Ovary (tissue), 3 donors: ENCODE measurements around the gene AKT3.
"Not testable (repeated sequence)": the region's sequence is repeated elsewhere in the genome, so short reads cannot be mapped to it uniquely, and the experiment has no call there.

Experiments
- CTCF ChIP-seq, 3 donors: fragments of 450-650 bp in 2 of 3; fragments of 200-600 bp in 1 of 3; IDR thresholded peaks; one replicate each; pipeline versions ENCODE4 v1.5.1 to v1.8.0; 2016 to 2022; ENCODE audit warnings: antibody characterized with exemption in 3 of 3, mild to moderate bottlenecking in 1 of 3
- EP300 ChIP-seq: sonication (generic); formaldehyde crosslinking; IDR thresholded peaks from one replicate; pipeline ENCODE4 v1.6.1; 2017; ENCODE audit warnings: antibody characterized with exemption
- donor health status: DM: no; HTN: no; CAD: no.

DNA sequence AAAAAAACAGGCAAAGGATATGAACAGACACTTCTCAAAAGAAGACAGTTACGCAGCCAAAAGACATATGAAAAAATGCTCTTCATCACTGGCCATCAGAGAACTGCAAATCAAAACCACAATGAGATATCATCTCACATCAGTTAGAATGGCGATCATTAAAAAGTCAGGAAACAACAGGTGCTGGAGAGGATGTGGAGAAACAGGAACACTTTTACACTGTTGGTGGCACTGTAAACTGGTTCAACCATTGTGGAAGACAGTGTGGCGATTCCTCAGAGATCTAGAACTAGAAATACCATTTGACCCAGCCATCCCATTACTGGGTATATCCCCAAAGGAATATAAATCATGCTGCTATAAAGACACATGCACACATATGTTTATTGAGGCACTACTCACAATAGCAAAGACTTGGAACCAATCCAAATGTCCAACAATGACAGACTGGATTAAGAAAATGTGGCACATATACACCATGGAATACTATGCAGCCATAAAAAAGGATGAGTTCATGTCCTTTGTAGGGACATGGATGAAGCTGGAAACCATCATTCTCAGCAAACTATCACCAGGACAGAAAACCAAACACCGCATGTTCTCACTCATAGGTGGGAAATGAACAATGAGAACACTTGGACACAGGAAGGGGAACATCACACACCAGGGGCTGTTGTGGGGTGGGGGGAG, 77.5 kb downstream of the AKT3 start:
- not testable (repeated sequence) for TF ChIP-seq EP300; CTCF (IDR thresholded peaks at IDR 0.05)
